Stimulated activated CD8-positive, alpha-beta memory T cell treated with anti-CD3 and anti-CD28 coated beads, Interleukin-4, amount 100 ng/mL, for 1 hour (primary cell): ENCODE results near the gene NOP14.
"Not testable (repeated sequence)": the region's sequence is repeated elsewhere in the genome, so short reads cannot be mapped to it uniquely, and the experiment has no call there.

Experiments used
- DNase-seq, 2 donors: peaks; one replicate each; pipeline ENCODE4 v3.0.0-alpha.2; 2020; ENCODE audit warnings: low read depth in 2 of 2, low spot score in 1 of 2

NOP14 gene

DNA sequence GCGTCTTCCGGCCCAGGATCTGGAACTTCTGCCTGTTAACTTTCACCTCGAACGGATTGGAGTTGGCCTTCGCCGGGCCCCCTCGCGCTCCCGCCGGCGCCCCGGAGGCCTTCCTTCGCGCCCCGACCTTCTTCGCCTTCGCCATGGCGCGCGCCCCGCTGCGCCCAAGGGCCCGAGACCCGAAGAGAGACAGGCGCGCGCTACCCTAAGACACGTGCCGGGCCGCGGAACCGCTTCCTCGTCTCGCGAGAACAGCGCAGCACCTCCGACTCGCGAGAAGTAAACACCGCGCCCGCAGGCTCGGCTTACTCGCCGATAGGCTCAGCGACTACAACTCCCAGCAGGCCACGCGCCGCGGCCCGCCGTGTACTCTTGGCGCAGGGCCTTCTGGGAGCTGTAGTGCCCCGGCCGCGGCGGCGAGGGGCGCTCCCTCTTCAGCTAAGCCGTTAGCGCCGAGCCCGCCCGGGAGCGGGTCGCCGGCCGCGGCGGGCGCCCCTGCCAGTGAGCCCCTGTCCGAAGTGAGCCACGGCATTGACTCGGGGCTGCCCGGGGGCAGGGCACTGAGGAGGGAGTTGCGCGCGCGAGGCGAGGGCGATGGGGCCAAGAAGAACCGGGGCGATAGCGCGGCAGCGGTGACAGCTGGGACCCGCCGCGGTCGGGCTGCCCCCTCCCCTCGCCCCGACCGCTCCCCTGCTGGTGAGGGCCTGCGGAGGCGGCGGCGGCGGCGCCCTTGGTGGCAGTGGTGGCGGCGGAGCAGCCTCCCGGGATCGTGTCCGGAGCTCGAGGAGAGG is at the start of gene NOP14, which contains the start of gene GRK4:
Gene NOP14, minus strand, starts transcription at position 232 of the 791 bp plus-strand sequence. Its CDS starts 87 bp downstream, at position 145.
Gene GRK4, plus strand, starts transcription at position 397 of the 791 bp plus-strand sequence. CDS start 500 bp downstream, outside the sequence.
- DNase-seq: peak; percentile 94 to 96

DNA sequence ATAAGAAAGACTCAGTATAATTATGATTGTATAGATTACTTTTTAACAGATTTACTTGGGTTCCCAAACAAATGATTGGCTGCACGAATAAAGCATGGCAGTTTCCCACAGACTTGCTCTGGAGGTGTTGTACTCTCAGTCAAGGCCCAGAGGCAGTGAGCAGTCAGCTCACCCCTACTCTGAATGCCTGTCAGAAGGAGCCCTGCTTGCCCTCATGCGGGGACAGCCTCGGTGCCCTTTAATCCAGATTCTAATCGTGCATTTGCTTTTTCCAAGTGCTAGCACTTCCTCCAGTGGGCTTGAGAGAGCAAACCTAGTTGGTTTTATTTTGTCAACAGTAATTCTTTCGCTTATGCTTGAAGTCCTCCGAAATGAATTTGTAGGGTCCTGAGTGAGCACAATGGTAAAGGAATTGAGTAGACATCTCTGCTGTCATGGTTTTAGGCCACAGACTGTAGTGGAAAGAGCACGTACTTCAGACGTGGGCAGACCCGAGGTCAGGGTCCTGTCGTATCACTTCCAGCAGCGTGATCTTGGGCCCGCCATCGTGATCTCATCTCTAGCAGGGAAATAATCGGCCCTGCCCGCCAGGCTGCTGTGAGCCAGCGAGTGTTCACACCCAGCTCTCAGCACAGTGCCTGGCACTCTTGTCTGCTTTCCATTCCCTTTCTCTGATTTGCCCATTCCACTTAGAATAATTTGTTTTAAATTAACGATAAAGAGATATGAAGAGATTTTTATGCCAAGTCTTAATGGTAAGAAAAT is 48.4 kb upstream of the NOP14 start:
- no peak for DNase-seq

DNA sequence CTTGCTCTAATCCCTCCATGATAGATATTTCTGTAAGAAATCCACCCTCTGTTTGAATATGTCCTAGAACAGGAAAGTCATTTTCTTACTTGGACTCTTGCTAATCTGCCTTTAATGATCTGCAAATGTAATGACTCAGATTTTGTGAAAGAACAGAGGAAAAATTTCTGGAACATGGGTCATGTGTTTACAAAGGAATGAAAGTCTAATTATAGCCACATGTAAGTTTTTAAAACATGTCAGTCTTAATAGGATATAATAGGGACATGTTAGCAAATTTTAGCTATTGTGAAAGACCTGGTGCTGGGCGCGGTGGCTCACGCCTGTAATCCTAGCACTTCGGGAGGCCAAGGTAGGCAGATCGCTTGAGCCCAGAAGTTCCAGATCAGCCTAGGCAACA is 47.8 kb upstream of the NOP14 start:
- no peak for DNase-seq

DNA sequence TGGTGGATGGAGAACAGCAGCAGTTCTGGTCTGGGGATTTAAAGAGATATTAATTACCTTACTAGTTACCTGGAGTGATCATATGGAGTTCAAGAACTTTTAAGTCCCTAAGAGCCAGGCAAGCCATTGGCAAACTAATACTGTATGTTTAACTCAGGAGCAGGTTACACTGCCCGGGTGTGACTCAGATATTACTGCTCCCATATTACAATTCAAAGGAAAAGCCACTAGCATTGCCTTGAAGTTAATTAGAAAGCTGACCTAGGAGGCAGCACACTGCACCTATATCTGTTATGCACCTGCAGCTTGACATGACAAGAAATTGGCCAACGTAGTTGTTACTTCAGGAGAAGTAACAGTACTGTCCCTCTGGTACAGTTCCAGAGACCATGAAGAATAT is 47.4 kb upstream of the NOP14 start:
- DNase-seq: no peak

DNA sequence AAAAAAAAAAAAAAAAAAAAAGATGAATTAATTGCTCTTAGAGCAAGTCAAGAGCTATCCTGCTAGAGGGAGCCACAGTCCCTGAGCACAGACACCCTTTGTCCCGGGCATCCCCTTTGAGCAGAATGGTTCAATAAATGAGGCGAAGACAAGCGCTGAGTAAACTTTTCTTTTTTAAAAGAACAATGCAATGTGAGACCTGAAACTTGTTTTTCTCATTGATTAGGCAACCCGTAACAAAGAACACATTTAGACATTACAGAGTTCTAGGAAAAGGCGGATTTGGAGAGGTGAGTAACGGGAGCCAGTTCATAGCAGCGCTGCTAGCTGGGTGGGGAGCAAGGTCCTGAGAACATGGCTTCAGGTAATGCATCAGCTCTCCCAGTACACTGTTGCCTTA is 46.2 kb upstream of the NOP14 start:
- DNase-seq: no peak

DNA sequence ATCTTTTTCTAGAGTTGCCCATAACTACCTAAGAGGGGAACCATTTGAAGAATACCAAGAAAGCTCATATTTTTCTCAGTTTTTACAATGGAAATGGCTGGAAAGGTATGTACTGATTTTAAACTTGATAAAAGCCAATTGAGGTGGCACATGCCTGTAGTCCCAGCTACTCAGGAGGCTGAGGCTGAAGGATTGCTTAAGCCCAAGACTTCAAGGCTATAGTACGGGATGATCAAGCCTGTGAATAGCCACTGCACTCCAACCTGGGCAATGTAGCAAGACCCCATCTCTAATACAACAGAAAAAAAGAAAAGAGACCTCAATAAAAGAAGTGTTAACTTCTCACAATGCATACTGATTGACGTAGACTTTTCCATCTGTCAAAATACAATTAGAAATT is 44.5 kb upstream of the NOP14 start:
- DNase-seq: no peak

DNA sequence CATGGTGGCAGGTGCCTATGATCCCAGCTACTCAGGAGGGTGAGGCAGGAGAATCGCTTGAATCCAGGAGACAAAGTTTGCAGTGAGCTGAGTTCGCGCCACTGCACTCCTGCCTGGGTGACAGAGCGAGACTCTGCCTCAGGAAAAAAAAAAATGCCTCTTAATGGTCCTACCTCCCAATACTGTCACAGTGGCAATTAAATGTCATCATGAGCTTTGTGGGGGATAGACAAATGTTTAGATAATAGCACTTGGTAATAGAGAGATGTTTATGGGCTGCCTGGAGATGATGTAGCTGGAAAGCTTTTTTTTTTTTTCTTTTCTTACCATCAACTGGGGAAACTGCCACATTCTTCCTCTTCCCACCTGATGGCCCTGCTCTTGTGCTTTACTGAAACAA is 33.2 kb upstream of the NOP14 start:
- no peak for DNase-seq

DNA sequence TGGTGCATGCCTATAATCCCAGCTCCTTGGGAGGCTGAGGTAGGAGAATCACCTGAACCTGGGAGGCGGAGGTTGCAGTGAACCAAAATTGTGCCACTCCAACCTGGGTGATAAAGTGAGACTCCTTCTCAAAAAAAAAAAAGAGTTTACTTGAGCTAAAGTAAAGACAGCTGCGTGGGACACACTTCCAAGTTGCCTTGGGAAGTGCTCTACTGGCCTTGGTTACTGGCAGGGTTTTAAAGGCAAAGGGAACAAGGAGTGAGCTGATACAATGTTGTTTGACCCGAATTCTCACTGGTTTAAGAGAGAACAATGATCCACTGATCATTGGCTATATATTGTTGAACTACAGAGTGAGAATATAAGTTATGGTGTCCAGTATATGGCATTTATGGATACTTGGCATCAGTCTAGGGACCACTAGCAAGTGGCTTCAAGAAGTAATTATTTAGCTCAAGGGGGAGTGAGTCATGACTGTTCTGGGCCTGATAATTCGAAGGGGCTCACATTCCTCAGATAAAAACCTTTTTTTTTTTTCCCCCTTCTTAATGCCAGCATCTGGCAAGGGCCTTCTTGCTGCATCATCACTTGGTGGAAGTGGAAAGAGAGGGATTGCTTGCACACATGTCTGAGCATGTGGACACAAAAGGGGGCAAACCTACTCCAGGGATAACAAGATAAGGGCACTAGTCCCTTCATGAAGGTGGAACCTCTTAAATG is 32.5 kb upstream of the NOP14 start:
- DNase-seq: no peak

DNA sequence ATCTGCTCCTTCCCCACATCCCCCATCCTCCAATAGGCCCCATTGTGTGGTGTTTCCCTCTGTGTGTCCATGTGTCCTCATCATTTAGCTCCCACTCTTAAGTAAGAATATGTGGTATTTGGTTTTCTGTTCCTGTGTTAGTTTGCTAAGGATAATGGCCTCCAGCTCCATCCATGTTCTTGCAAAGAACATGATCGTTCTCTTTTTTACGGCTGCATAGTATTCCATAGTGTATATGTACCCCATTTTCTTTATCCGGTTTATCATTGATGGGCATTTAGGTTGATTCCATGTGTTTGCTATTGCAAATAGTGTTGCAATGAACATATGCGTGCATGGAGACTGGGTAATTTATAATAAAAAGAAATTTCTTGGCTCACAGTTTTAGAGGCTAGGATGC is 31.7 kb upstream of the NOP14 start:
- DNase-seq: no peak

DNA sequence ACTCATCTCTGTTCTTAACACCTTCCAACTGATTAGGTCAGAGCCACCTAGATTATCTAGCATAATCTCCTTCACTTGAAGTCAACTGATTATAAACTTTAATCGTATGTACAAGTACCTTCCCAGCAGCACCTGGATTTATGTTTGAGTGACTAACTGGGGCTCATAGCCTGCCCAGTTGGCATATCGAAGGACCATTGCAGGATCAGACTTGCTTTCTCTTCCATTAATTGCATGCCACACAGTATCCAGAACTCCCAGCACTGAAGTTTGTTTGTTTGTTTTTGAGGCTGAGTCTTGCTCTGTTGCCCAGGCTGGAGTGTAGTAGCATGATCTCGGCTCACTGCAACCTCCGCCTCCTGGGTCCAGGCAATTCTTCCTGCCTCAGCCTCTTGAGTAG is 28.0 kb upstream of the NOP14 start:
- no peak for DNase-seq

DNA sequence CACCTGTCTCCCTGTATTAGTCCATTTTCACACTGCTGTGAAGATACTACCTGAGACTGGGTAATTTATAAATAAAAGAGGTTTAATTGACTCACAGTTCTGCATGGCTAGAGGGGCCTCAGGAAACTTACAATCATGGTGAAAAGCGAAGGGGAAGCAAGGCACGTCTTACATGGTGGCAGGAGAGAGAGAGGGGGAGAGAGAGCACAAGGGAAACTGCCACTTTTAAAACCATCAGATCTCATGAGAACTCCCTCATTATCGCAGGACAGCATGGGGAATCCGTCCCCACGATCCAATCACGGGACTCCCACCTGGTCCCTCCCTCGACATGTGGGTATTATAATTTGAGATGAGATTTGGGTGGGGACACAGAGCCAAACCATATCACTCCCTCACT is 20.5 kb upstream of the NOP14 start:
- DNase-seq: not testable (repeated sequence)

DNA sequence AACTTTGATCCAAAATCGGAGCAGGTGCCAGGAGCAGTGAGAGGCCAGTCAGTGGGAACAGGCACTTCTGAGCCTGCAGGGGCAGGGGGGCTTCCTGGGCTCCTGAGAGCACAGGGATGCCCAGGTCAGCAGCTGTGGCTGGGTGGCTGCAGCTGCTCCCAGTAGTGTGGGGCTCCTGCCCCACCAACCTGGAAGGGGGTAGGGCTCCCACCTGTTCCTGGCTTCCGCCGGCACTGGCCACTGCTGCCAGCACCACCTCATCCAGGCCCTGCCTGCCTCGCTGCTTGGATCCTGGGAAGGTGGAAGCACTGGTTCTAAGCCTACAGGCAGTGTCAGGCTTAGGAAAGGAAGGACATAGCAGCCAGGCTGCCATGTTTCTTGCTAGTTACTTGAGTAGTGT is 18.8 kb upstream of the NOP14 start:
- no peak for DNase-seq

DNA sequence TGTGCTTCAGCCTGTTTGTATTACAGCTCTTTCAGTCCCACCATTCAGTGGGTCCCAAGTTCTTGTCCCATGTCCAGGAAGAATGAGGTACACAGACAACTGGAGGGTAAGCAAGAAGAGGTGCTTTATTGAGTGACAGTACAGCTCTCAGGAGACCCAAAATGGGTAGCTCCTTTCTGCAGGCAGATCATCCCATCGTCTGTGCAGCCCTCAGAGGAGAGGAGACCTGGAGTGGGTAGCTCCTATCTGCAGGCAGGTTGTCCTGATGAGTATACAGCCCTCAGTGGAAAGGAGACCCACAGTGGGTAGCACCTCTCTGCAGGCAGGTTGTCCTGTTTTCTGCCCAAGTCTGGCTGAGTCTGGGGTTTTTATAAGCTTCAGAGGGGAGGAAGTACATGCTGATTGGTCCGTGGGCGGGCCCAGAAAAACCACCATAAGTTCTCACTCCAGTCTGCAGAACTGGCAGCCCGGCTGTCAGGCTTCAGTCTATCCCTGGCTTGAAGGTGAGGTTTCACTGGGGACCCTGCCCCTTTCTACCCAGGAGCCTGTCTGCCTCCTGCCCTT is 18.1 kb upstream of the NOP14 start:
- no peak for DNase-seq

DNA sequence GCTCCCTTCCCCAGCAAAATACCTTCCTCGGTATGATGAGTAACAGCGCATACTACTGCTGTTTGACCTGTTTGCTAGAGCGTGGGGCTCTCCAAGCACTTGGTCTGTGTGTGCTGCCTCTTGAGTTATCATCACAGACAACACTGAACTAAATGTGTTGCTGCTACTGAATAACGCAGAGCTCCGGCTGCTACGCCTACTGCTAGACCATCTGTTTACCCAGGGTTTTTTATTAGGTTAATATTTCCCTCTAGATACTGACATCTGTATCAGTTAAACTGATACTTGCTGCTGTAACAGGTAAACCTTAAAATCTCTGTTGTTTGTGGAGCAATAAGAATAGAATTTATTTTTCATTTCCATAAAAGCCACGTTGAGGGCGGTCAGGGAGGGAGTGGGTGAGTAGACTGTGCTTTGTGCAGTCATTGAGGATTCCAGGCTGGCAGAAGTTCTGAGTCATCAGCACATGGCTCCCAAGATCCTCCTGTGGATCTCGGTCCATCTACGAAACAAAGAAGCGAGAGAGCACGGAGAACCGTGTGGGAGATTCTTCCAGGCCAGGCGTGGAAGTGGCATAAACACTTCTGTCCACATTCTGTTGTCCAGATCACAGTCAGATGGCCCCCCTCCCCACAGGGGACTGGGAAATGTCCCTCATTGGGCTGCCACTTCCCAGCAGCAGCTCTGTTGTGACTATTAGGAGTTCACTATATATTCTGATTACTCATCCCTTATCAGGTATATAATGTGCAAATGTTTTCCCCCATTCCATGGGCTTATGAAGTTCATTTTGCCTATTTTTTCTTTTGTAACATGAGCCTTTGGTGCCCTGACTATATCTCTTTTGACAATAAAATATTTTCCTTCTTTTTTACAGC is 14.2 kb upstream of the NOP14 start:
- DNase-seq: no peak

DNA sequence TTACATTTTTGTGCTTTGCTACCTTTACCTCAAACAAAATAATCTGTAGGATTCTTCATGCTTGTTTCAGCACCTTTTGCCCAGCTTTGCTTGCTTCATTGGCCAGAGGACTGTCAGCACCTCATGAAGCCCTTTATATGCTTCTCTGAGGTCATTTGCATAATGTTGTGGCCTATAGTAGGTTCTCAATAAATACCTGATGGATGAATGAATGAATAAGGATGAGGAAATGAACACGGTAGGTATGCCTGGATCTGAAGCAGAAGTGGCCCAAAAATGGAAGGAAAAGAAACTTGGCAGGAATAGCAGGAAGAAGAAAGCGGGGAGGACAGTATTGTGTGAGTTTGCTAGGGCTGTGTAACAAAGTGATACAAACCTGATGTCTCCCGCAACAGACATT is 8.1 kb upstream of the NOP14 start:
- DNase-seq: no peak

DNA sequence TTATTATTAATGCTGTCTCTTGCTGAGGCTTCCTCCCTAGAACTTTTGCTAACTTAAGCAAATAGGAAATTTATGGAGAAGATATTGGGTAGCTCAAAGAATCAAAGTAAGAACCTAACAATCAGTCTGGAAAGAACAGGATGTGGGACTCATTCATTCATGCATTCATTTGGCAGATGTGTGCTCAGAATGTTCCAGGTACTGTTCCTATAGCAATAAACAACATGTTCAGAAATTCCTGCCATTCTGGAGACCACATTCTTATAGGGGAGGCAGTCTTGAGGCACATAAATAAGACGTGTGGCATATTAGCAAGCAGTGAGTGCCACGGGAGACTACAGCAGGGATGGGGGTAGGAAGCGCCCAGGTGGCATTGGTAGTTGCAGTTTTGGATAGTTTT is 5.2 kb upstream of the NOP14 start:
- no peak for DNase-seq

DNA sequence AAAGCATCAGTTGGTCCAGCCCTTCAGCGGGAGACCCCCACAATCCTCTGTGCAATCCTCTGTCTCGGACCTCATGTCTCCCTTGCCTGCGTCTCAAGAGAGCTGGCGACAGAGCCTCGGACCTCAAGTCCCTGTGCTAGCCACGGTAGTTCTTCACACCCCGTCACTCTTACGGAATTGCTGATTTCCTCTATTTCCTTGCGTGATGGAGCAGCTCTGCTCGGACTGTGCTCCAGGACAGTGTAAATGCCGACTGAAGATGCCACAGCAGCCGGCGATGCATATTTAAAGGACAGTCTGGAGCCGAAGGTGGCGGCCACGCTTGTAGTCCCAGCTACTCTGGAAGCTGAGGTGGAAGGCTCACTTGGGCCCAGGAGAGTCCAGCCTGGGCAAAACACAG is 2.1 kb upstream of the NOP14 start:
- no peak for DNase-seq

DNA sequence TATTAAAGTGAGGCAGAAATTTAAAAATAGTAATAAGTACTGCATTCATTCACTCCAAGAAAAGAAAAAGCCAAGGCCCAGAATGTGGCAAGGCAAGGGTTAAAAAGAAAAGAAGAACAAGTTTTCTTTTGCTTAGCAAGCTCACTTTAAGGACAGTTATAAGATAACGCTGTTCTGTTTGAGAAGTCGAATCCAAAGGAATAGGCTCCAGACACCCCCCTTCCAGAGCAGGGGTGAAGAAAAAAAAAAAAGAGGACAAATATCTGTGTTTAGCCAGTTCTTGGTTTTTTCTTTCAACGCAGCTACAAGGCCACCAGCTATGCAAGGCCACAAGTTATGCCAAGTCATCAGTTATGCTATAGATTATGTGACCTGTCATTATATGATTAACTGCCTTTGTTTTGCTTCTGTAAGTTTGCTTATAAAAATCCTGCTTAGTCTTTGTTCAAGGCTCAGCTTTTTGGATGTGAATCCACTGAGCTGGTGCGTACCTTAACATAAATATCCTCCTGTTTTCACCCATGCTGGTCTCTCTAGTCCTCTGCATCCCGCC is 1.6 kb upstream of the NOP14 start:
- DNase-seq: no peak

DNA sequence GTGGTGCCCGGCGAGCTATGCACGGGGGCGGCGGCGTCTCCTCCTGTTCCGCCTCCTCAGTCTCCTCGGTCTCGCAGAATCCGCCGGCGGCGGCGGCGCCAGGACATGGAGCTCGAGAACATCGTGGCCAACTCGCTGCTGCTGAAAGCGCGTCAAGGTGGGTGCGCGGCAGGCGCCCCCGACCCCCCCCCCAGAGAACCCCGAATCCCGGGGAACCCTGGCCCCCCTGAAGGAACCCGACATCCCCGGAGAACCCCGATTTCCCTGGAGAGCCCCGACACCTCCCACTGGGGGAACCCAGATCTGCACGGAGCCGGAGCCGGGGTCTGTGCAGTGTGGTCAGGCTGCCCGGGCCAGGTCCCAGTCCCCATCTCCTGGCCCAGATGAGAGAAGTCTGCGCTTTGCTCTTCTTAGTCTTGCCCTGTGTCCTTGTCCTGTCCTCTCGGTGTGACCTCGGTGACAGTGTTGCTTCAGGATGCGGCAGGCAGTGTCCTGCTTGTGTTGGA is 813 bp upstream of the NOP14 start:
- no peak for DNase-seq

DNA sequence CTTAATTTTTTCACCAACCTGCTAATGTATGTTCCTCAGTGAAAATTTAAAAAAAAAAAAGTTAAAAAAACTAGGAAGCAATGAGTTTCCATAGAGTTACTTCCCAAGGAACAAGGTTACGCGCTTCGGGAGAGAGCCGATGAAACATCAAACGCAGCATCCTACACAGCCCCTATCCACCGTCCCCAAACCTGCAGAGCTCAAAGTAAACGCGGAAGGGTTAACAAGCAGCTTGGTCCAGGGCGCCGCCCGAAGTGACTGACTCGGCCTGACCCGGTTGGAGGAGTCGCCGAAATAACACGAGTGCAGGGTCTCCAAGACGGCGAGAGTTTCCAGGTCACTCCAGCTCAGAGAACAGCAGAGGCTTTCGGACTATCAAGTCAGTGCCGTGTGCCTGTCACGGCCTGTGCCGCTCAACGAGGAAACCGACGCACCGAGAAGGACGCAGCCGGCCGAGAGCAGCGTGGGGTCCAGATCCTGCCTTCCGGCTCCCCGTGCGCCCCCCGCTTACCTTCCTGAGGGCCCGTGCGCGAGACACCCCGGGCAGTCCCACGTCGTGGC is 512 bp downstream of the NOP14 start:
- peak in 1 of 2 donors; percentile 30 for DNase-seq
